Neuronal stem cell (in vitro differentiated cells): ENCODE results near the gene FAHD2A.

Source experiments
- DNase-seq: peaks from one replicate; pipeline ENCODE4 v3.0.0-alpha.2; 2013; ENCODE audit warnings: low spot score
- H2AFZ ChIP-seq: one replicate; pipeline ENCODE4 v1.6.1; 2013; ENCODE audit warnings: mild to moderate bottlenecking, low read length, inconsistent platforms
- H2AK5ac ChIP-seq: 2 replicates; pipeline ENCODE4 v1.6.1; 2013; ENCODE audit warnings: low read depth, mild to moderate bottlenecking, inconsistent platforms, low read length, moderate library complexity, mixed read lengths
- H2BK120ac ChIP-seq: 2 replicates; pipeline ENCODE4 v1.6.1; 2013; ENCODE audit warnings: low read depth, mild to moderate bottlenecking, inconsistent platforms, low read length, moderate library complexity, mixed read lengths
- H2BK12ac ChIP-seq: one replicate; pipeline ENCODE4 v1.6.1; 2013; ENCODE audit warnings: low read length, inconsistent platforms
- H2BK15ac ChIP-seq: 2 replicates; pipeline ENCODE4 v1.6.1; 2013; ENCODE audit warnings: mild to moderate bottlenecking, low read length, inconsistent platforms, mixed read lengths
- H2BK5ac ChIP-seq: one replicate; pipeline ENCODE4 v1.6.1; 2013; ENCODE audit warnings: inconsistent platforms, mild to moderate bottlenecking, low read length, moderate library complexity
- H3K14ac ChIP-seq: one replicate; pipeline ENCODE4 v1.6.1; 2013; ENCODE audit warnings: low read length, inconsistent platforms
- H3K18ac ChIP-seq: 2 replicates; pipeline ENCODE4 v1.6.1; 2013; ENCODE audit warnings: low read length, inconsistent platforms
- H3K23ac ChIP-seq: 2 replicates; pipeline ENCODE4 v1.6.1; 2013; ENCODE audit warnings: low read depth, mild to moderate bottlenecking, mixed read lengths, low read length, inconsistent platforms; ENCODE audit not compliant: poor library complexity
- H3K27ac ChIP-seq: replicated peaks from 3 replicates; pipeline ENCODE4 v1.5.1; 2013; ENCODE audit warnings: low read length, inconsistent platforms
- H3K27me3 ChIP-seq, 3 experiments: 2 replicates each; pipeline ENCODE4 v1.6.1; 2013; ENCODE audit warnings: low read length in 3 of 3, mild to moderate bottlenecking in 2 of 3, inconsistent platforms in 1 of 3, low read depth in 1 of 3, mixed read lengths in 1 of 3, moderate library complexity in 1 of 3; ENCODE audit not compliant: control insufficient read depth in 3 of 3, insufficient read depth in 3 of 3
- H3K36me3 ChIP-seq, 2 donors: replicated peaks in 1 of 2; 2 replicates each; pipeline ENCODE4 v1.6.1; 2013; ENCODE audit warnings: low read length in 2 of 2; ENCODE audit not compliant: control insufficient read depth in 2 of 2, insufficient read depth in 2 of 2
- H3K4ac ChIP-seq: 2 replicates; pipeline ENCODE4 v1.6.1; 2013; ENCODE audit warnings: inconsistent platforms, mild to moderate bottlenecking, low read length, moderate library complexity
- H3K4me1 ChIP-seq, 2 donors: 1 replicate in 1 of 2; 2 replicates in 1 of 2; pipeline ENCODE4 v1.6.1; 2013; ENCODE audit warnings: low read length in 2 of 2, low read depth in 1 of 2; ENCODE audit not compliant: control insufficient read depth in 2 of 2, insufficient read depth in 1 of 2
- H3K4me2 ChIP-seq: one replicate; pipeline ENCODE4 v1.6.1; 2013; ENCODE audit warnings: mild to moderate bottlenecking, low read length, inconsistent platforms; ENCODE audit not compliant: insufficient read depth, poor library complexity, severe bottlenecking
- H3K4me3 ChIP-seq, 2 donors: 2 replicates each; pipeline ENCODE4 v1.5.1; 2013; ENCODE audit warnings: low read length in 2 of 2, mild to moderate bottlenecking in 2 of 2, inconsistent platforms in 1 of 2, moderate library complexity in 1 of 2
- H3K79me1 ChIP-seq: one replicate; pipeline ENCODE4 v1.6.1; 2013; ENCODE audit warnings: low read depth, mild to moderate bottlenecking, inconsistent platforms, low read length, moderate library complexity
- H3K9ac ChIP-seq: one replicate; pipeline ENCODE4 v1.6.1; 2013; ENCODE audit warnings: mild to moderate bottlenecking, low read depth, low read length, inconsistent platforms; ENCODE audit not compliant: poor library complexity
- H3K9me3 ChIP-seq, 2 donors: replicated peaks in 1 of 2; 2 replicates each; pipeline versions ENCODE3 to v1.6.1; 2013; ENCODE audit warnings: low read length in 2 of 2, mild to moderate bottlenecking in 2 of 2, inconsistent platforms in 1 of 2, low read depth in 1 of 2, mixed read lengths in 1 of 2, moderate library complexity in 1 of 2; ENCODE audit not compliant: control insufficient read depth in 2 of 2, insufficient read depth in 1 of 2
- H4K8ac ChIP-seq: one replicate; pipeline ENCODE4 v1.6.1; 2013; ENCODE audit warnings: low read depth, mild to moderate bottlenecking, inconsistent platforms, low read length, moderate library complexity
- H4K91ac ChIP-seq: one replicate; pipeline ENCODE4 v1.6.1; 2013; ENCODE audit warnings: low read length, low read depth, mild to moderate bottlenecking, inconsistent platforms; ENCODE audit not compliant: poor library complexity
- WGBS, 2 donors: extraction: QIAGEN DNeasy Blood & Tissue Kit; methylation state at CpG; one replicate each; pipeline ENCODE4 v1.1.7; 2013; ENCODE audit warnings: missing lambda C conversion rate in 2 of 2, mixed read lengths in 1 of 2; ENCODE audit not compliant: insufficient read length in 2 of 2, insufficient replicate concordance in 1 of 2; ENCODE audit errors: extremely low coverage in 2 of 2; 5-methylcytosine and 5-hydroxymethylcytosine counted together

Gene FAHD2A

GRCh38 chr2:95379371-95379831 lies 23.1 kb upstream of the FAHD2A start:
- Histone ChIP-seq H3K23ac (no peak overlapping the region), H2AK5ac (no peak overlapping the region), H3K79me1 (no peaks in the 10 kb centered on the region), H2AFZ (peak overlapping the region; percentile 66), H2BK5ac (no peak overlapping the region), H3K14ac (no peak overlapping the region), H3K18ac (no peak overlapping the region), H3K4me1 (peaks cover 0 to 2% of the 10 kb centered on the region in 2 donors), H3K27ac (no peak overlapping the region), H2BK15ac (no peak overlapping the region), H3K4me3 (no peak overlapping the region), H3K36me3 (no peaks in the 10 kb centered on the region), H2BK120ac (no peak overlapping the region), H4K8ac (no peak overlapping the region), H3K4ac (no peak overlapping the region), H4K91ac (no peak overlapping the region), H3K9ac (no peak overlapping the region), H3K27me3 (peaks cover 0 to 5% (median 3%) of the 10 kb centered on the region in 3 experiments), H3K4me2 (no peak overlapping the region), H3K9me3 (peaks cover 0 to 1% of the 10 kb centered on the region in 2 donors), H2BK12ac (no peak overlapping the region)
- WGBS, 2 donors: no CpG with 5 or more reads among the region's 8 CpGs
- no peak for DNase-seq

GRCh38 chr2:95380280-95380679 lies 22.2 kb upstream of the FAHD2A start:
- Histone ChIP-seq H4K91ac (no peak overlapping the region), H2AK5ac (no peak overlapping the region), H3K4me2 (no peak overlapping the region), H4K8ac (no peak overlapping the region), H3K9ac (no peak overlapping the region), H3K23ac (no peak overlapping the region), H3K9me3 (peaks cover 0 to 1% of the 10 kb centered on the region in 2 donors), H3K27me3 (peaks cover 0 to 5% (median 3%) of the 10 kb centered on the region in 3 experiments), H3K18ac (no peak overlapping the region), H2BK5ac (no peak overlapping the region), H3K79me1 (no peaks in the 10 kb centered on the region), H2BK15ac (no peak overlapping the region), H3K4me3 (no peak overlapping the region), H2BK120ac (no peak overlapping the region), H2AFZ (no peak overlapping the region), H3K36me3 (no peaks in the 10 kb centered on the region), H3K14ac (no peak overlapping the region), H3K4me1 (peaks cover 0 to 9% of the 10 kb centered on the region in 2 donors), H3K27ac (no peak overlapping the region), H3K4ac (no peak overlapping the region), H2BK12ac (no peak overlapping the region)
- no CpG with 5 or more reads among the region's 5 CpGs for WGBS, 2 donors
- no peak for DNase-seq

GRCh38 chr2:95380731-95381130 lies 21.8 kb upstream of the FAHD2A start:
- Histone ChIP-seq H3K14ac (no peak overlapping the region), H3K9me3 (peaks cover 0 to 1% of the 10 kb centered on the region in 2 donors), H2BK15ac (no peak overlapping the region), H3K79me1 (no peaks in the 10 kb centered on the region), H3K18ac (no peak overlapping the region), H4K8ac (no peak overlapping the region), H3K4me1 (peaks cover 2 to 9% of the 10 kb centered on the region in 2 donors), H2AK5ac (no peak overlapping the region), H2AFZ (no peak overlapping the region), H3K4ac (no peak overlapping the region), H3K27me3 (peaks cover 0 to 5% (median 3%) of the 10 kb centered on the region in 3 experiments), H3K4me3 (no peak overlapping the region), H2BK5ac (no peak overlapping the region), H3K27ac (no peak overlapping the region), H4K91ac (no peak overlapping the region), H3K36me3 (no peaks in the 10 kb centered on the region), H3K23ac (no peak overlapping the region), H3K4me2 (no peak overlapping the region), H3K9ac (no peak overlapping the region), H2BK12ac (no peak overlapping the region), H2BK120ac (no peak overlapping the region)
- no CpG with 5 or more reads among the region's 5 CpGs for WGBS, 2 donors
- no peak for DNase-seq

DNA sequence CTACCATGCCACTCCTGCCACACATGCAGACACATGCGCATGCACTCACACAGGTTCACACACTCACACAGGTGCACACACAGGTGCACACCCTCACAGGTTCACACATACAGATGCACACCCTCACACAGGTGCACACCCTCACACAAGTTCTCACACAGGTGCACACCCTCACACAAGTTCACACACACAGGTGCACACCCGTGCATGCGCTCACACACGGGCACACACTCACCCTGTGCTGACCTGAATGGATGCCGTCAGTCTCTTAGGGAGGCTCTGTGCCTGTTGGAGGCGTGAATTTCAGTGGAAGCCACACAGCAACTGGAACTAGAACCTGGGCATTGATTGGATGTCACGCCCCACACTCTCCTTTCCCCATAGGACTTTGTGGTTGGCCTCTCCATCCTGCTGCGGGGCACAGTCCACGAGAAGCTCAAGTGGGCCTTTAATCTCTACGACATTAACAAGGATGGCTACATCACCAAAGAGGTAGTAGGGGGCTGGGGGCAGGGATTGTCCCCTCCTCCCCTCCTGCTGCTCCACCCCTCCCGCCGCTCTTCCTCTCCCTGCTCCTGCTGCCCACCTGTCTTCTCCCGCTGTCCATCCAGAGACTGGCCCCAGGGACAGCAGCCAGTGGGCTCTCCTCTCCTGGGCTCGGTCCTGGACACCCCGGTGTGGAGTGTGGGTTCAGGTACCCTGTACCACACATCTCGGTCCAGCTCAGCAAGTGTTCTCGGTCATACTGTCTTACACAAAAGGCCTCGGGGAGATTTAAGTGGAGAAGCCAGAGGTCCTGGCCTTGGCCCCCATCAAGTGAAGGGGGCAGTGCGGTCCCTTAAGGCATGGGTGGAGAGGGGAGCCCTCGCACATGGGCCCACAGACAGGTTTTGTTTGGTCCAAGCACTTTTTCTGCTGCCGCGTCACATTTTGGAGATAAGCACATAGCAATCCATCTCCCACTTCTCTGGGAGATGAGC lies 21.0 kb upstream of the FAHD2A start:
- no peak overlapping the region for H3K4ac ChIP-seq
- H3K9ac ChIP-seq: peak overlapping the region; percentile 70
- peak overlapping the region; percentile 73 for H3K23ac ChIP-seq
- H3K4me3 ChIP-seq: no peak overlapping the region
- no peak overlapping the region for H2BK5ac ChIP-seq
- no peak overlapping the region for H2BK120ac ChIP-seq
- peaks cover 0 to 1% of the 10 kb centered on the region in 2 donors for H3K9me3 ChIP-seq
- peak overlapping the region; percentile 82 for H4K8ac ChIP-seq
- peak overlapping the region; percentile 76 for H3K18ac ChIP-seq
- H3K36me3 ChIP-seq: no peaks in the 10 kb centered on the region
- peak overlapping the region; percentile 49 for H2BK15ac ChIP-seq
- peak overlapping the region; percentile 56 for H2AK5ac ChIP-seq
- peaks cover 0 to 5% (median 3%) of the 10 kb centered on the region in 3 experiments for H3K27me3 ChIP-seq
- H2BK12ac ChIP-seq: peak overlapping the region; percentile 58
- no peak overlapping the region for H4K91ac ChIP-seq
- H2AFZ ChIP-seq: no peak overlapping the region
- H3K79me1 ChIP-seq: no peaks in the 10 kb centered on the region
- H3K27ac ChIP-seq: no peak overlapping the region
- no peak for DNase-seq
- H3K4me1 ChIP-seq: peaks cover 5 to 9% of the 10 kb centered on the region in 2 donors
- H3K14ac ChIP-seq: no peak overlapping the region
- H3K4me2 ChIP-seq: no peak overlapping the region
- WGBS, 2 donors: no CpG with 5 or more reads among the region's 22 CpGs
